K562 (cell line): Measurements from ENCODE around the gene TOR1AIP2. TPM values are rescaled to one million over a fixed set of nuclear protein-coding genes. Genes with fewer than 3 reads are reported as not detected.

ENCODE experiments used
- ATAC-seq: fragments of 200-7000 bp; cut with Tn5 transposase; 3 replicates; pipeline ENCODE4 v1.9.1; 2020; ENCODE audit warnings: moderate library complexity
- BruUV-seq: library from RNA; stranded (reverse); fragments of 400-500 nt; replicated peaks from 2 replicates; lab custom pipeline; 2021; lab: Mats Ljungman, UMichigan
- CTCF ChIA-PET: fragments of 300-600 bp; formaldehyde crosslinking; extraction: SDS; loops from one replicate; lab custom pipeline; 2021; ENCODE audit warnings: low intra/inter-chr PET ratio; lab: Yijun Ruan, JAX
- POLR2A ChIA-PET: fragments of 300-600, 350-650 bp; sonication (Branson Sonifier 250); formaldehyde crosslinking; extraction: SDS; loops from one replicate; lab custom pipeline; 2021; ENCODE audit warnings: antibody characterized with exemption, inconsistent platforms; lab: Yijun Ruan, JAX
- DNase-seq, 4 experiments: peaks; one replicate each; pipeline versions ENCODE4 v3.0.0 to v3.0.0-alpha.2; 2011 to 2018; ENCODE audit warnings: low spot score in 3 of 4, mixed read lengths in 3 of 4; ENCODE audit errors: extremely low read depth in 1 of 4
- FAIRE-seq: peaks from 2 replicates; lab custom pipeline; 2011; peaks lifted over from hg19 to GRCh38; lab: Jason Lieb, UNC
- H2AFZ ChIP-seq: 2 replicates; pipeline ENCODE4 v1.6.0; 2011; ENCODE audit warnings: low read depth, low read length, control low read depth, inconsistent platforms
- H3K27ac ChIP-seq: fragments of 200-600 bp; 3 replicates; pipeline ENCODE4 v1.8.0; 2011; ENCODE audit warnings: low read depth, mild to moderate bottlenecking, control low read depth, inconsistent platforms, low read length, moderate library complexity, mixed read lengths; ENCODE audit errors: extremely low read depth
- H3K27me3 ChIP-seq, 2 experiments: fragments of 300-600 bp in 1 of 2; 2 replicates in 1 of 2; 3 replicates in 1 of 2; pipeline versions ENCODE4 v1.6.0 to v1.8.0; 2011; ENCODE audit warnings: inconsistent platforms in 2 of 2, low read length in 2 of 2, mild to moderate bottlenecking in 1 of 2, mixed read lengths in 1 of 2, moderate library complexity in 1 of 2; ENCODE audit not compliant: control insufficient read depth in 2 of 2, insufficient read depth in 2 of 2
- H3K36me3 ChIP-seq: fragments of 300-600 bp; 3 replicates; pipeline ENCODE4 v1.8.0; 2011; ENCODE audit warnings: mild to moderate bottlenecking, low read length, inconsistent platforms; ENCODE audit not compliant: control insufficient read depth, insufficient read depth
- H3K4me1 ChIP-seq, 2 experiments: fragments of 200-600 bp in 1 of 2; replicated peaks in 1 of 2; 2 replicates in 1 of 2; 3 replicates in 1 of 2; pipeline versions ENCODE4 v1.5.1 to v1.8.0; 2011; ENCODE audit warnings: inconsistent platforms in 2 of 2, low read length in 2 of 2, mild to moderate bottlenecking in 1 of 2, mixed read lengths in 1 of 2, moderate library complexity in 1 of 2; ENCODE audit not compliant: control insufficient read depth in 2 of 2, insufficient read depth in 2 of 2
- H3K4me2 ChIP-seq: 2 replicates; pipeline ENCODE4 v1.6.1; 2011; ENCODE audit warnings: low read length, control low read depth, inconsistent platforms, mixed read lengths; ENCODE audit not compliant: insufficient read depth
- H3K4me3 ChIP-seq: fragments of 200-600 bp; sonication (generic), shearing (Covaris generic); 2 replicates; pipeline ENCODE4 v1.5.1; 2016; ENCODE audit warnings: control low read depth, inconsistent platforms
- H3K79me2 ChIP-seq: fragments of 200-600 bp; 3 replicates; pipeline ENCODE4 v1.8.0; 2011; ENCODE audit warnings: low read length, inconsistent platforms; ENCODE audit not compliant: control insufficient read depth, insufficient read depth
- H3K9ac ChIP-seq, 2 experiments: 2 replicates each; pipeline versions ENCODE4 v1.6.0 to v1.6.1; 2011; ENCODE audit warnings: low read depth in 2 of 2, low read length in 2 of 2, control low read depth in 1 of 2, inconsistent platforms in 1 of 2, mild to moderate bottlenecking in 1 of 2, mixed read lengths in 1 of 2; ENCODE audit not compliant: insufficient read depth in 1 of 2
- H3K9me1 ChIP-seq: one replicate; pipeline ENCODE4 v1.6.0; 2011; ENCODE audit warnings: inconsistent platforms, mild to moderate bottlenecking, low read length, moderate library complexity; ENCODE audit not compliant: control insufficient read depth, insufficient read depth
- H3K9me3 ChIP-seq: replicated peaks from 2 replicates; pipeline ENCODE4 v1.5.1; 2011; ENCODE audit warnings: low read depth, low read length, inconsistent platforms; ENCODE audit not compliant: control insufficient read depth, insufficient read depth
- H4K20me1 ChIP-seq: replicated peaks from 2 replicates; pipeline ENCODE4 v1.6.1; 2011; ENCODE audit warnings: low read length, inconsistent platforms, mixed read lengths; ENCODE audit not compliant: control insufficient read depth, insufficient read depth
- ARHGAP35 ChIP-seq: fragments of 450-650 bp; IDR thresholded peaks from 2 replicates; pipeline ENCODE4 v1.6.1; 2018; ENCODE audit not compliant: partially characterized antibody
- EWSR1 ChIP-seq: fragments of 450-650 bp; IDR thresholded peaks from 2 replicates; pipeline ENCODE4 v1.6.1; 2018; ENCODE audit warnings: borderline replicate concordance, mild to moderate bottlenecking, low read depth, moderate library complexity; ENCODE audit not compliant: partially characterized antibody
- MAZ ChIP-seq, 2 experiments: fragments of 450-650 bp in 1 of 2; sonication (generic) in 1 of 2; formaldehyde crosslinking; IDR thresholded peaks in 1 of 2; conservative IDR thresholded peaks in 1 of 2; 2 replicates each; pipeline versions ENCODE4 v1.4.0 to v1.5.0; 2020; ENCODE audit warnings: mild to moderate bottlenecking in 1 of 2, missing genetic modification reagents in 1 of 2
- RAD51 ChIP-seq: fragments of 450-650 bp; IDR thresholded peaks from 2 replicates; pipeline ENCODE4 v1.7.1; 2016; ENCODE audit warnings: low read depth, mild to moderate bottlenecking, borderline replicate concordance
- TBL1XR1 ChIP-seq, 2 experiments: IDR thresholded peaks; 2 replicates each; pipeline ENCODE4 v1.6.1; 2012; ENCODE audit warnings: improper control_type of control experiment in 2 of 2, low read length in 2 of 2, mild to moderate bottlenecking in 1 of 2
- ZNF586 ChIP-seq: fragments of 450-650 bp; formaldehyde crosslinking; conservative IDR thresholded peaks from 2 replicates; pipeline ENCODE4 v1.4.0; 2020; ENCODE audit warnings: mild to moderate bottlenecking, moderate library complexity
- WGBS: fragments of 100-300 bp; shearing (Covaris generic); methylation state at CpG from one replicate; pipeline ENCODE4 v1.1.6; 2016; ENCODE audit warnings: low coverage, mixed read lengths; ENCODE audit not compliant: insufficient coverage; ENCODE audit errors: missing lambda C conversion rate; 5-methylcytosine and 5-hydroxymethylcytosine counted together
- in situ Hi-C: fragments of 300-500 bp; cut with MboI; formaldehyde crosslinking; loops from 4 replicates; pipeline ENCODE4 v1.15.0; 2018; ENCODE audit warnings: inconsistent platforms, mixed read lengths
- intact Hi-C: fragments of 100-400 bp; cut with micrococcal nuclease; formaldehyde crosslinking; loops from 2 replicates; pipeline ENCODE4 v1.14.2; 2022
- polyA plus RNA-seq, 8 experiments: library from polyadenylated mRNA; depleted of rRNA in 4 of 8; stranded (reverse) in 5 of 8; unstranded in 3 of 8; fragments of >200 nt; fragmentation: Nextera tagmentation in 2 of 8; fragmentation: Illumina TruSeq in 1 of 8; extraction: Ambion mirVana in 2 of 8; extraction: Trizol in 1 of 8; gene quantifications; 2 replicates each; pipeline versions ENCODE4 v1.2.1 to v1.2.3, GENCODE V29; 2011 to 2014; ENCODE audit warnings: inconsistent platforms in 1 of 8, missing spikeins in 1 of 8
- total RNA-seq, 7 experiments: library from RNA; depleted of rRNA in 6 of 7; stranded (reverse); fragments of >200 nt in 6 of 7; fragmentation: Illumina TruSeq in 2 of 7; extraction: Trizol in 2 of 7; gene quantifications; 2 replicates each; pipeline versions ENCODE4 v1.2.1 to v1.2.3, GENCODE V29; 2011 to 2021; ENCODE audit warnings: low replicate concordance in 1 of 7
- TF ChIP-seq, protein P1 (sequence below), 2 experiments: fragments of 150-350 bp in 1 of 2; IDR thresholded peaks; 2 replicates each; pipeline ENCODE4 v1.6.1; 2012 to 2016; ENCODE audit warnings: low read depth in 2 of 2, low read length in 2 of 2, mild to moderate bottlenecking in 1 of 2, moderate library complexity in 1 of 2
- TF ChIP-seq, protein P2 (sequence below), 2 experiments: fragments of 450-650 bp; IDR thresholded peaks; 2 replicates each; pipeline ENCODE4 v1.6.1; 2016; ENCODE audit warnings: mild to moderate bottlenecking in 2 of 2, borderline replicate concordance in 1 of 2, low read depth in 1 of 2, moderate library complexity in 1 of 2

Gene TOR1AIP2
- total and polyA plus RNA-seq, 9 of the 15 experiments (the other 6 are each of a cell fraction or from before 2014, with no cell fraction given) = 16.7 to 122 (median 41.4) TPM

DNA sequence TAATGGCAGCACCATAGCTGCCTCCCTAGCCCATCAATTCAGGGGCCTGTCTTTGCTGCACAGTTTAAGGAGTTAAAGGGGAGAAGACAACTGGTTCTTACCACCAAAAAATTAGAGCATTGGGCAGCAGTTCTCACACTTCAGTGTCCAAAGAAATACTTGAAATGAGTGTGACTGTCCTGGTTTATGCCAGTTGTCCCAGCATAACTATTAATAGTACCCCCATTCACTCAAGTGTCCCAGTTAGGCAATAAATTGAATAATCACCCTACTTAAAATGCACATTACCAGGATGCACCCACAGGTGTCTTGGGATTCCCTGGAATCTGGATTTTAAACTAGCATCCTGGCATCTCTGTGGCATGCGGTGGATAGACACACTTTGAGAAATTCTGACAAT, 83.5 kb downstream of the TOR1AIP2 start (continued):
- TF ChIP-seq, protein P1, sequence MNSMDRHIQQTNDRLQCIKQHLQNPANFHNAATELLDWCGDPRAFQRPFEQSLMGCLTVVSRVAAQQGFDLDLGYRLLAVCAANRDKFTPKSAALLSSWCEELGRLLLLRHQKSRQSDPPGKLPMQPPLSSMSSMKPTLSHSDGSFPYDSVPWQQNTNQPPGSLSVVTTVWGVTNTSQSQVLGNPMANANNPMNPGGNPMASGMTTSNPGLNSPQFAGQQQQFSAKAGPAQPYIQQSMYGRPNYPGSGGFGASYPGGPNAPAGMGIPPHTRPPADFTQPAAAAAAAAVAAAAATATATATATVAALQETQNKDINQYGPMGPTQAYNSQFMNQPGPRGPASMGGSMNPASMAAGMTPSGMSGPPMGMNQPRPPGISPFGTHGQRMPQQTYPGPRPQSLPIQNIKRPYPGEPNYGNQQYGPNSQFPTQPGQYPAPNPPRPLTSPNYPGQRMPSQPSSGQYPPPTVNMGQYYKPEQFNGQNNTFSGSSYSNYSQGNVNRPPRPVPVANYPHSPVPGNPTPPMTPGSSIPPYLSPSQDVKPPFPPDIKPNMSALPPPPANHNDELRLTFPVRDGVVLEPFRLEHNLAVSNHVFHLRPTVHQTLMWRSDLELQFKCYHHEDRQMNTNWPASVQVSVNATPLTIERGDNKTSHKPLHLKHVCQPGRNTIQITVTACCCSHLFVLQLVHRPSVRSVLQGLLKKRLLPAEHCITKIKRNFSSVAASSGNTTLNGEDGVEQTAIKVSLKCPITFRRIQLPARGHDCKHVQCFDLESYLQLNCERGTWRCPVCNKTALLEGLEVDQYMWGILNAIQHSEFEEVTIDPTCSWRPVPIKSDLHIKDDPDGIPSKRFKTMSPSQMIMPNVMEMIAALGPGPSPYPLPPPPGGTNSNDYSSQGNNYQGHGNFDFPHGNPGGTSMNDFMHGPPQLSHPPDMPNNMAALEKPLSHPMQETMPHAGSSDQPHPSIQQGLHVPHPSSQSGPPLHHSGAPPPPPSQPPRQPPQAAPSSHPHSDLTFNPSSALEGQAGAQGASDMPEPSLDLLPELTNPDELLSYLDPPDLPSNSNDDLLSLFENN (IDR thresholded peaks at IDR 0.05; ENCODE audit: low read depth in 2 of 2, low read length in 2 of 2) = no peak
- TF ChIP-seq ARHGAP35 (no peak), MAZ (CRISPR knock-in tag; conservative IDR thresholded peaks at IDR 0.05 in 1 of 2, IDR thresholded peaks at IDR 0.05 in 1 of 2) (no peak), TBL1XR1 (IDR thresholded peaks at IDR 0.05; ENCODE audit: low read length in 2 of 2) (no peak), ZNF586 (CRISPR knock-in tag) (no peak)

DNA sequence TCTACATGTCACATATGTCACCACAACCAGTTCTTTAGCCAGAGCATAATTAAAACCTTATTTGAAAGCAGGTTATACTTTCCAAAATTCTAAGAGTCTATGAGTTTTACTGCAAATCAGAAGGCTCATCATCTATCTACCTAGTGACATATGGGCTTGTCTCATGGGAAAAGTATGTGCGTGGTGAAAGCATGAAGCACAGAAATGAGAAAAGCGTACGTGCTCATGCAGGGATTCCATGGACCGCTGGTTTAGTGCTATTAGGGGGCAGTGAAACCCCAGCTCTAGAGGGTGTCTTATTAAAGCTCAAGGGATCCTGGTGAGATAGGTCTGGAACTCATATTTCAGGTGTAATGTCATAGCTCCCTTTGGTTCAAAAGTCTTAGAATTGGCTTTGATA, 84.3 kb downstream of the TOR1AIP2 start:
- FAIRE-seq (no peak), DNase-seq (no peak), ATAC-seq (no peak)
- H3K79me2 ChIP-seq = no peaks in the 10 kb centered on the region
- H3K9ac ChIP-seq = no peak overlapping the region
- BruUV-seq = no TSS peak
- ChIA-PET CTCF (no interaction called here), POLR2A (no interaction called here)
- H4K20me1 ChIP-seq = no peaks in the 10 kb centered on the region; the same call in 1 of the 2 replicates
- intact Hi-C loops = no loop called here
- H3K9me3 ChIP-seq = no peaks in the 10 kb centered on the region
- no peak overlapping the region for H2AFZ ChIP-seq
- H3K9me1 ChIP-seq = no peaks in the 10 kb centered on the region
- no peak overlapping the region for H3K27ac ChIP-seq
- H3K27me3 ChIP-seq = peaks cover 34 to 53% of the 10 kb centered on the region in 2 experiments
- no peak overlapping the region for H3K4me2 ChIP-seq
- H3K4me3 ChIP-seq = no peak overlapping the region
- no peaks in the 10 kb centered on the region for H3K4me1 ChIP-seq
- in situ Hi-C loops = no loop called here
- 2% methylated on average over 4 of the region's 4 CpGs for WGBS
- no peaks in the 10 kb centered on the region for H3K36me3 ChIP-seq
- TF ChIP-seq, protein P2, sequence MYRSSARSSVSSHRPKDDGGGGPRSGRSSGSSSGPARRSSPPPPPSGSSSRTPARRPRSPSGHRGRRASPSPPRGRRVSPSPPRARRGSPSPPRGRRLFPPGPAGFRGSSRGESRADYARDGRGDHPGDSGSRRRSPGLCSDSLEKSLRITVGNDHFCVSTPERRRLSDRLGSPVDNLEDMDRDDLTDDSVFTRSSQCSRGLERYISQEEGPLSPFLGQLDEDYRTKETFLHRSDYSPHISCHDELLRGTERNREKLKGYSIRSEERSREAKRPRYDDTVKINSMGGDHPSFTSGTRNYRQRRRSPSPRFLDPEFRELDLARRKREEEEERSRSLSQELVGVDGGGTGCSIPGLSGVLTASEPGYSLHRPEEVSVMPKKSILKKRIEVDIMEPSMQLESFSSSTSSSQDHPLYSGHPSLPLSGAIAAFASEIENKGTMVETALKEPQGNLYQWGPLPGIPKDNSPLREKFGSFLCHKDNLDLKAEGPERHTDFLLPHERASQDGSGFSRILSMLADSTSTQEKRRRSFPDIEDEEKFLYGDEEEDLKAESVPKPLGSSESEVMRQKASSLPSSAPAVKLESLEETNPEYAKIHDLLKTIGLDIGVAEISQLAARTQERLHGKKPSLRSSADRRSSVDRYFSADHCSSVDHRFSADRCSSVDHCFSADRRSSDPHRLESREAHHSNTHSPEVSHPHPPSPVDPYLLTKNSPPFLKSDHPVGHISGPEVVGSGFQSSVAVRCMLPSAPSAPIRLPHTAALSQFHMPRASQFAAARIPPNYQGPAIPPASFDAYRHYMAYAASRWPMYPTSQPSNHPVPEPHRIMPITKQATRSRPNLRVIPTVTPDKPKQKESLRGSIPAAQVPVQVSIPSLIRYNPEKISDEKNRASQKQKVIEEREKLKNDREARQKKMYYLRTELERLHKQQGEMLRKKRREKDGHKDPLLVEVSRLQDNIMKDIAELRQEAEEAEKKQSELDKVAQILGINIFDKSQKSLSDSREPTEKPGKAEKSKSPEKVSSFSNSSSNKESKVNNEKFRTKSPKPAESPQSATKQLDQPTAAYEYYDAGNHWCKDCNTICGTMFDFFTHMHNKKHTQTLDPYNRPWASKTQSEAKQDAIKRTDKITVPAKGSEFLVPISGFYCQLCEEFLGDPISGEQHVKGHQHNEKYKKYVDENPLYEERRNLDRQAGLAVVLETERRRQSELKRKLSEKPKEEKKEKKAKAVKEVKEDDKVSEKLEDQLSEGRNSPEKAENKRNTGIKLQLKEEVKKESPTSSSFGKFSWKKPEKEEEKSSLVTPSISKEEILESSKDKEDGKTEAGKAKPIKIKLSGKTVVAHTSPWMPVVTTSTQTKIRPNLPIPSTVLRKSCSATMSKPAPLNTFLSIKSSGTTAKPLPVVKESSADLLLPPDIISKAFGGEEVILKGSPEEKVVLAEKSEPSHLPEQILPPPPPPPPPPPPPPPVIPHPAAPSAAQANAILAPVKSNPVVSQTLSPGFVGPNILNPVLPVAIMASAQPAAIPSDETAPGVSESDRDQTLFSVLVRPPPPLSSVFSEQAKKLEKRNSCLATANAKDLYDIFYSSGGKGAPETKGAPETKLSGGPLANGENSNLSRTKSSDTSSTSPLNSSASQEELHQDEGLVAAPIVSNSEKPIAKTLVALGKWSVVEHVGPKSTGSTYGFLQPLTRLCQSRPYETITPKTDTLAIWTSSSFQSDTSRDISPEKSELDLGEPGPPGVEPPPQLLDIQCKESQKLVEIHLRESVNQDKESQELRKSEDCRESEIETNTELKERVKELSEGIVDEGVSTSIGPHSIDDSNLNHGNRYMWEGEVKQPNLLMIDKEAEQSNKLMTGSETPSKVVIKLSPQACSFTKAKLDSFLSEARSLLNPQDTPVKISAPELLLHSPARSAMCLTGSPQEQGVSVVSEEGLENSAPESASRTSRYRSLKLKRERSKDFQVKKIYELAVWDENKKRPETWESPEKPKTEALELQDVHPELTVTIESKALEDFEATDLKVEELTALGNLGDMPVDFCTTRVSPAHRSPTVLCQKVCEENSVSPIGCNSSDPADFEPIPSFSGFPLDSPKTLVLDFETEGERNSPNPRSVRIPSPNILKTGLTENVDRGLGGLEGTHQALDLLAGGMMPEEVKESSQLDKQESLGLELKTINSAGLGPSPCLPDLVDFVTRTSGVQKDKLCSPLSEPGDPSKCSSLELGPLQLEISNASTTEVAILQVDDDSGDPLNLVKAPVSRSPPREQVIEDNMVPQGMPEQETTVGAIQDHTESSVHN (IDR thresholded peaks at IDR 0.05; ENCODE audit: borderline replicate concordance in 1 of 2, low read depth in 1 of 2) = no peak
- TF ChIP-seq EWSR1 = no peak
- no peak for TF ChIP-seq RAD51
